K562 (cell line): ENCODE data around the gene CAMK2G. TPM values are rescaled to one million over a fixed set of nuclear protein-coding genes. Genes with fewer than 3 reads are reported as not detected.
A peak's percentile ranks its signal among the peaks of the same experiment; 100 is the strongest.

Experiments used
- BACH1 ChIP-seq: fragments of 200-800 bp; sonication (Bioruptor generic); IDR thresholded peaks from 2 replicates; pipeline ENCODE4 v1.6.1; 2016; ENCODE audit warnings: missing genetic modification characterization, missing compliant biosample characterization
- CAMTA2 ChIP-seq: fragments of 250-450 bp; sonication (Bioruptor Pico); conservative IDR thresholded peaks from 2 replicates; pipeline ENCODE4 v1.5.1; 2022
- FOXK1 ChIP-seq: sonication (generic); formaldehyde crosslinking; IDR thresholded peaks from 2 replicates; pipeline ENCODE4 v1.8.0; 2022; ENCODE audit warnings: missing genetic modification reagents, mild to moderate bottlenecking, borderline replicate concordance
- GABPA ChIP-seq: fragments of 200-800 bp; sonication (Bioruptor generic); conservative IDR thresholded peaks from 2 replicates; pipeline ENCODE4 v1.6.1; 2016; ENCODE audit warnings: low read depth, missing genetic modification characterization, missing compliant biosample characterization
- GTF2E2 ChIP-seq: fragments of 200-800 bp; sonication (Bioruptor generic); IDR thresholded peaks from 2 replicates; pipeline ENCODE4 v1.6.1; 2016; ENCODE audit warnings: missing genetic modification characterization, missing compliant biosample characterization
- KLF6 ChIP-seq: fragments of 250-450 bp; sonication (Bioruptor Pico); IDR thresholded peaks from 2 replicates; pipeline ENCODE4 v1.4.0; 2020; ENCODE audit warnings: mild to moderate bottlenecking, moderate library complexity, borderline replicate concordance
- NCOA2 ChIP-seq, 2 experiments: fragments of 450-650 bp; IDR thresholded peaks; 2 replicates each; pipeline ENCODE4 v1.6.1; 2018; ENCODE audit warnings: mild to moderate bottlenecking in 2 of 2, moderate library complexity in 1 of 2; ENCODE audit not compliant: partially characterized antibody in 2 of 2
- POLR2H ChIP-seq: IDR thresholded peaks from 2 replicates; pipeline ENCODE4 v1.6.1; 2016; ENCODE audit warnings: missing genetic modification characterization, low read depth, mild to moderate bottlenecking, control low read depth, missing compliant biosample characterization, moderate library complexity
- SMAD1 ChIP-seq: fragments of 150-350 bp; IDR thresholded peaks from 2 replicates; pipeline ENCODE4 v1.6.1; 2014; ENCODE audit warnings: low read length, low read depth; ENCODE audit not compliant: partially characterized antibody
- TFAP4 ChIP-seq: sonication (generic); formaldehyde crosslinking; IDR thresholded peaks from 2 replicates; pipeline ENCODE4 v1.8.0; 2022; ENCODE audit warnings: missing genetic modification reagents, mild to moderate bottlenecking, moderate library complexity, borderline replicate concordance
- ZNF347 ChIP-seq: fragments of 450-650 bp; formaldehyde crosslinking; IDR thresholded peaks from 2 replicates; pipeline ENCODE4 v1.4.0; 2020; ENCODE audit warnings: low read depth, mild to moderate bottlenecking, moderate library complexity
- ZNF449 ChIP-seq: fragments of 250-450 bp; sonication (Bioruptor Pico); IDR thresholded peaks from 2 replicates; pipeline ENCODE4 v1.8.0; 2022; ENCODE audit warnings: moderate library complexity, mild to moderate bottlenecking, inconsistent platforms
- ZNF584 ChIP-seq: fragments of 200-800 bp; sonication (Bioruptor generic); IDR thresholded peaks from 2 replicates; pipeline ENCODE4 v1.6.1; 2016; ENCODE audit warnings: low read depth, mild to moderate bottlenecking, missing genetic modification characterization, missing compliant biosample characterization
- polyA plus RNA-seq, 8 experiments: library from polyadenylated mRNA; depleted of rRNA in 4 of 8; stranded (reverse) in 5 of 8; unstranded in 3 of 8; fragments of >200 nt; fragmentation: Nextera tagmentation in 2 of 8; fragmentation: Illumina TruSeq in 1 of 8; extraction: Ambion mirVana in 2 of 8; extraction: Trizol in 1 of 8; gene quantifications; 2 replicates each; pipeline versions ENCODE4 v1.2.1 to v1.2.3, GENCODE V29; 2011 to 2014; ENCODE audit warnings: inconsistent platforms in 1 of 8, missing spikeins in 1 of 8
- total RNA-seq, 7 experiments: library from RNA; depleted of rRNA in 6 of 7; stranded (reverse); fragments of >200 nt in 6 of 7; fragmentation: Illumina TruSeq in 2 of 7; extraction: Trizol in 2 of 7; gene quantifications; 2 replicates each; pipeline versions ENCODE4 v1.2.1 to v1.2.3, GENCODE V29; 2011 to 2021; ENCODE audit warnings: low replicate concordance in 1 of 7
- TF ChIP-seq, protein P1 (sequence below), 2 experiments: fragments of 450-650 bp; IDR thresholded peaks; 2 replicates each; pipeline ENCODE4 v1.6.1; 2016; ENCODE audit warnings: mild to moderate bottlenecking in 2 of 2, borderline replicate concordance in 1 of 2, low read depth in 1 of 2, moderate library complexity in 1 of 2
- TF ChIP-seq, protein P2 (sequence below): fragments of 450-650 bp; IDR thresholded peaks from 2 replicates; pipeline ENCODE4 v1.6.1; 2016; ENCODE audit warnings: low read depth, mild to moderate bottlenecking, moderate library complexity

Gene CAMK2G
- total and polyA plus RNA-seq, 9 of the 15 experiments (the other 6 are each of a cell fraction or from before 2014, with no cell fraction given): 9.0 to 37.9 (median 32.6) TPM

DNA sequence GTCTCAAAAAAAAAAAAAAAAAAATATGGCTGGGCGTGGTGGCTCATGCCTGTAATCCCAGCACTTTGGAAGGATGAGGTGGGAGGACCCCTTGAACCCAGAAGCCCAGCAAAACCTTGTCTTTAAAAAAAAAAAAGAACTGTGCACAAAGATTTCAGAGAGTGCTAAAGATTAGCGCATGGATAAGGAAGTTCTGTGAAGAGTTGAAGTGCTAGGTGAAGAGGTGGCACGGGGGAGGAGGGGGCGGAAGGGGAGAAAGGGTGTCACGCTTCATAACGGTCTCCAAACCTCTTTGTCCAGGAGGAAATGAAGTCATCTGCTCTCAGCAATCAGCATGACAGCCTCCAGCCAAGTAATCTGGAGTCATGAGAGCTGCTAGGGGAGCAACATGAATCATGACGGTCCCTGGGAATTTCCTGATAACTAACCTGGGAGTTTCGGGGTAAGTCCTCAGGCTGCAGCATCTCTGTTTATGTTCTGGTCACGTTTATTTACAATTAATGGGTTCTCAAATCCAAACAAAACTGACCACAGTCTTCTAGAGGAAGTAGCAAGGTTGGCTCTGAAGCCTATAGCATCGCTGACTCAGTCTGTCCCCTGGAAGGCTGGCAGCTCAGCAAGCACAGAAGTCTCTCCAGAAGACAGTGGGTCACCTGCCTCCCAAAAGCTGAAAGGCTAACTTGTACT is 34.6 kb upstream of the CAMK2G start (continued):
- TF ChIP-seq, protein P1, sequence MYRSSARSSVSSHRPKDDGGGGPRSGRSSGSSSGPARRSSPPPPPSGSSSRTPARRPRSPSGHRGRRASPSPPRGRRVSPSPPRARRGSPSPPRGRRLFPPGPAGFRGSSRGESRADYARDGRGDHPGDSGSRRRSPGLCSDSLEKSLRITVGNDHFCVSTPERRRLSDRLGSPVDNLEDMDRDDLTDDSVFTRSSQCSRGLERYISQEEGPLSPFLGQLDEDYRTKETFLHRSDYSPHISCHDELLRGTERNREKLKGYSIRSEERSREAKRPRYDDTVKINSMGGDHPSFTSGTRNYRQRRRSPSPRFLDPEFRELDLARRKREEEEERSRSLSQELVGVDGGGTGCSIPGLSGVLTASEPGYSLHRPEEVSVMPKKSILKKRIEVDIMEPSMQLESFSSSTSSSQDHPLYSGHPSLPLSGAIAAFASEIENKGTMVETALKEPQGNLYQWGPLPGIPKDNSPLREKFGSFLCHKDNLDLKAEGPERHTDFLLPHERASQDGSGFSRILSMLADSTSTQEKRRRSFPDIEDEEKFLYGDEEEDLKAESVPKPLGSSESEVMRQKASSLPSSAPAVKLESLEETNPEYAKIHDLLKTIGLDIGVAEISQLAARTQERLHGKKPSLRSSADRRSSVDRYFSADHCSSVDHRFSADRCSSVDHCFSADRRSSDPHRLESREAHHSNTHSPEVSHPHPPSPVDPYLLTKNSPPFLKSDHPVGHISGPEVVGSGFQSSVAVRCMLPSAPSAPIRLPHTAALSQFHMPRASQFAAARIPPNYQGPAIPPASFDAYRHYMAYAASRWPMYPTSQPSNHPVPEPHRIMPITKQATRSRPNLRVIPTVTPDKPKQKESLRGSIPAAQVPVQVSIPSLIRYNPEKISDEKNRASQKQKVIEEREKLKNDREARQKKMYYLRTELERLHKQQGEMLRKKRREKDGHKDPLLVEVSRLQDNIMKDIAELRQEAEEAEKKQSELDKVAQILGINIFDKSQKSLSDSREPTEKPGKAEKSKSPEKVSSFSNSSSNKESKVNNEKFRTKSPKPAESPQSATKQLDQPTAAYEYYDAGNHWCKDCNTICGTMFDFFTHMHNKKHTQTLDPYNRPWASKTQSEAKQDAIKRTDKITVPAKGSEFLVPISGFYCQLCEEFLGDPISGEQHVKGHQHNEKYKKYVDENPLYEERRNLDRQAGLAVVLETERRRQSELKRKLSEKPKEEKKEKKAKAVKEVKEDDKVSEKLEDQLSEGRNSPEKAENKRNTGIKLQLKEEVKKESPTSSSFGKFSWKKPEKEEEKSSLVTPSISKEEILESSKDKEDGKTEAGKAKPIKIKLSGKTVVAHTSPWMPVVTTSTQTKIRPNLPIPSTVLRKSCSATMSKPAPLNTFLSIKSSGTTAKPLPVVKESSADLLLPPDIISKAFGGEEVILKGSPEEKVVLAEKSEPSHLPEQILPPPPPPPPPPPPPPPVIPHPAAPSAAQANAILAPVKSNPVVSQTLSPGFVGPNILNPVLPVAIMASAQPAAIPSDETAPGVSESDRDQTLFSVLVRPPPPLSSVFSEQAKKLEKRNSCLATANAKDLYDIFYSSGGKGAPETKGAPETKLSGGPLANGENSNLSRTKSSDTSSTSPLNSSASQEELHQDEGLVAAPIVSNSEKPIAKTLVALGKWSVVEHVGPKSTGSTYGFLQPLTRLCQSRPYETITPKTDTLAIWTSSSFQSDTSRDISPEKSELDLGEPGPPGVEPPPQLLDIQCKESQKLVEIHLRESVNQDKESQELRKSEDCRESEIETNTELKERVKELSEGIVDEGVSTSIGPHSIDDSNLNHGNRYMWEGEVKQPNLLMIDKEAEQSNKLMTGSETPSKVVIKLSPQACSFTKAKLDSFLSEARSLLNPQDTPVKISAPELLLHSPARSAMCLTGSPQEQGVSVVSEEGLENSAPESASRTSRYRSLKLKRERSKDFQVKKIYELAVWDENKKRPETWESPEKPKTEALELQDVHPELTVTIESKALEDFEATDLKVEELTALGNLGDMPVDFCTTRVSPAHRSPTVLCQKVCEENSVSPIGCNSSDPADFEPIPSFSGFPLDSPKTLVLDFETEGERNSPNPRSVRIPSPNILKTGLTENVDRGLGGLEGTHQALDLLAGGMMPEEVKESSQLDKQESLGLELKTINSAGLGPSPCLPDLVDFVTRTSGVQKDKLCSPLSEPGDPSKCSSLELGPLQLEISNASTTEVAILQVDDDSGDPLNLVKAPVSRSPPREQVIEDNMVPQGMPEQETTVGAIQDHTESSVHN (IDR thresholded peaks at IDR 0.05; ENCODE audit: borderline replicate concordance in 1 of 2, low read depth in 1 of 2): peak in 1 of 2 experiments; percentile 82; a peak in 2 of 4 replicates
- 0 out of 2 replicates have a peak, but pooled peaks have one; percentile 28 for TF ChIP-seq BACH1 (tag)
- TF ChIP-seq ZNF584 (CRISPR knock-in tag): peak; percentile 70; the same call in 1 of the 2 replicates
- peak; percentile 79 for TF ChIP-seq GABPA (tag)
- no peak for TF ChIP-seq ZNF347 (CRISPR knock-in tag)
- TF ChIP-seq, protein P2, sequence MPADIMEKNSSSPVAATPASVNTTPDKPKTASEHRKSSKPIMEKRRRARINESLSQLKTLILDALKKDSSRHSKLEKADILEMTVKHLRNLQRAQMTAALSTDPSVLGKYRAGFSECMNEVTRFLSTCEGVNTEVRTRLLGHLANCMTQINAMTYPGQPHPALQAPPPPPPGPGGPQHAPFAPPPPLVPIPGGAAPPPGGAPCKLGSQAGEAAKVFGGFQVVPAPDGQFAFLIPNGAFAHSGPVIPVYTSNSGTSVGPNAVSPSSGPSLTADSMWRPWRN: peak; percentile 66
- TF ChIP-seq GTF2E2 (tag): no peak
- TF ChIP-seq TFAP4 (CRISPR knock-in tag): no peak
- no peak for TF ChIP-seq ZNF449 (CRISPR knock-in tag)
- no peak for TF ChIP-seq NCOA2 (IDR thresholded peaks at IDR 0.05; ENCODE audit: partially characterized antibody in 2 of 2)
- no peak for TF ChIP-seq KLF6
- TF ChIP-seq CAMTA2 (CRISPR knock-in tag): no peak
- TF ChIP-seq POLR2H: no peak
- TF ChIP-seq FOXK1 (CRISPR knock-in tag): no peak
- no peak for TF ChIP-seq SMAD1
